Fibroblast of villous mesenchyme (primary cell): ENCODE data around the gene CD55. TPM values are rescaled to one million over a fixed set of nuclear protein-coding genes. Genes with fewer than 3 reads are reported as not detected.

Experiments
- DNase-seq: peaks from one replicate; pipeline ENCODE4 v3.0.0-alpha.2; 2010; ENCODE audit warnings: low read depth
- H3K4me3 ChIP-seq: 2 replicates; pipeline ENCODE4 v1.5.1; 2011; ENCODE audit warnings: low read depth, mild to moderate bottlenecking, low read length
- CTCF ChIP-seq: IDR thresholded peaks from 2 replicates; pipeline ENCODE4 v1.5.1; 2012; ENCODE audit warnings: low read depth, mild to moderate bottlenecking, low read length; ENCODE audit not compliant: insufficient read depth
- total RNA-seq: library from RNA; depleted of rRNA; stranded (reverse); fragments of >200 nt; gene quantifications from 2 replicates; pipeline ENCODE4 v1.2.3, GENCODE V29; 2012

The CD55 gene
- total RNA-seq, 1 donor = 29.4 TPM

GRCh38 chr1:207396168-207396746, 74.8 kb downstream of the CD55 start:
- H3K4me3 ChIP-seq = no peak overlapping the region
- TF ChIP-seq CTCF = no peak
- no peak for DNase-seq

GRCh38 chr1:207397525-207397926, 76.0 kb downstream of the CD55 start:
- TF ChIP-seq CTCF = peak; percentile 18
- DNase-seq = no peak

GRCh38 chr1:207398986-207399385, 77.5 kb downstream of the CD55 start:
- H3K4me3 ChIP-seq = no peak overlapping the region
- no peak for TF ChIP-seq CTCF
- DNase-seq = no peak

More at GRCh38 chr1:207397525-207397926, 76.0 kb downstream of the CD55 start:
- no peak overlapping the region for H3K4me3 ChIP-seq

- no peak for TF ChIP-seq CTCF
- no peak for DNase-seq
- no peak overlapping the region for H3K4me3 ChIP-seq
Observed at GRCh38 chr1:207401578-207401977, 80.1 kb downstream of the CD55 start.

- no peak for TF ChIP-seq CTCF
- no peak for DNase-seq
- H3K4me3 ChIP-seq = no peak overlapping the region
Observed at GRCh38 chr1:207402744-207403143, 81.3 kb downstream of the CD55 start.

- no peak overlapping the region for H3K4me3 ChIP-seq
- peak; percentile 81 for DNase-seq
- peak; percentile 83 for TF ChIP-seq CTCF
Observed at GRCh38 chr1:207404849-207405525, 83.5 kb downstream of the CD55 start.
